HG03095 (cell line): Measurements from ENCODE around the gene OR11G2.
"Not testable (repeated sequence)": the region's sequence is repeated elsewhere in the genome, so short reads cannot be mapped to it uniquely, and the experiment has no call there.

ENCODE experiments used
- ATAC-seq: cut with Tn5 transposase; IDR thresholded peaks from one replicate; pipeline ENCODE4 v1.9.1; 2021; ENCODE audit warnings: moderate library complexity; ENCODE audit not compliant: unreplicated experiment

OR11G2 gene

GRCh38 chr14:20190596-20190995 is at the start of gene OR11G2:
TSS of gene OR11G2 (plus strand) at chr14:20190896. CDS start at chr14:20197438, 6,542 bp downstream.
- ATAC-seq: no peak

GRCh38 chr14:20143911-20144310 is 46.8 kb upstream of the OR11G2 start:
- ATAC-seq: no peak

DNA sequence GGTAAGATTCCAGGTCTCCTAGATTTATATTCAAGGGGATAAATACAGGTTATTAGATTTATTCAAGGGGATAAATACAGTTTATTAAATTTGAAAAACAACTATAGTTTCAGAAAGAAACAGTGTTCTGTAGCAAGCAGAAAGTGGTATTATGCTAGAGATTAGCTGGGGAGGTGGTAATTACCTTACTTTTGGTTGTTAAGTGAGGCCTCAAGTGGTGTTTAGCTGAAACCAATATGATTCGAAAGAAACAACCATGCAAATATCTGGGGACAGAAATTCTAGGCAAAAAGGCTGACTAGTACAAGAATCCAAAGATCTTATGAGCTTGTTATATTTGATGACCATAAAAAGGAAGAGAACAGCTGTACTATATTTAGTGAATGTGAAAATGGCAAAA is 45.9 kb upstream of the OR11G2 start:
- no peak for ATAC-seq

DNA sequence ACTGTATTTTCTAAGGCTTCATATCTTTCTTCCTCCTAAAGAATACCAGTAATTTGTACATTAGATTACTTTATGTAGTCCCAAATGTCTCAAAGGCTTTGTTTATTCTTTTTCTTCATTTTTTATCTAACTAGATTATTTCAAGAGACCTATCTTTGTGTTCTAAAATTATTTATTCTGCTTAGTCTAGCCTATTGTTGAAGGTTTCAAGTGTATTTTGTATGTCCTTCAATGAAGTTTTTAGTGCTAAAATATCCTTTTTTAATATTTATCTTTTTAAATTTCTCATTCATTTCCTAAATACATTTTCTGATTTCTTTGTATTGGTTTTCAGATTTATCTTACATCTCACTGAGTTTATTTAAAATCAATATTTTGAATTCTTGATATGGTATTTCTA is 26.2 kb upstream of the OR11G2 start:
- no peak for ATAC-seq

- no peak for ATAC-seq
Measured at GRCh38 chr14:20167091-20167490, 23.6 kb upstream of the OR11G2 start.

DNA sequence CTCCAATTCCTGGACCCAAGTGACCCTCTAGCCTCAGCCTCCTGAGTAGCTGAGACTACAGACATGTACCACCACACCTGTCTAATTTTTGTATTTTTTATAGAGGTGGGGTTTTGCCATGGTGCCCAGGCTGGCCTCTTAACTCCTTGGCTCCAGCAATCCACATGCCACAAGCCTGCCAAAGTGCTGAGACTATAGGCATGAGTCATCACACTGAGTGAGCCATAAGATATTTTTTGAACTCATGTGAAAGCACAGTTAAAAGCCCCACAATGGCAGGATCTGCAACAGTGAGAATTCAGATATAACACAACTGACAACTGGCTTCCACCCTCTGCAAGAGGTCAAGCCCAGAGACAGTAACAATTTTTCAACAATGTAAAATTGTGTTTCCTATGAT is 20.8 kb upstream of the OR11G2 start:
- not testable (repeated sequence) for ATAC-seq

DNA sequence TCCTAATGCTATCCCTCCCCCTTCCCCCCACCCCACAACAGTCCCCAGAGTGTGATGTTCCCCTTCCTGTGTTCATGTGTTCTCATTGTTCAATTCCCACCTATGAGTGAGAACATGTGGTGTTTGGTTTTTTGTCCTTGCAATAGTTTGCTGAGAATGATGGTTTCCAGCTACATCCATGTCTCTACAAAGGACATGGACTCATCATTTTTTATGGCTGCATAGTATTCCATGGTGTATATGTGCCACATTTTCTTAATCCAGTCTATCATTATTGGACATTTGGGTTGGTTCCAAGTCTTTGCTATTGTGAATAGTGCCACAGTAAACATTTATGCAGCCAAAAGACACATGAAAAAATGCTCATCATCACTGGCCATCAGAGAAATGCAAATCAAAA is 16.5 kb upstream of the OR11G2 start:
- not testable (repeated sequence) for ATAC-seq

- ATAC-seq: no peak
Measured at GRCh38 chr14:20176330-20176729, 14.4 kb upstream of the OR11G2 start.

GRCh38 chr14:20177433-20177974 is 13.2 kb upstream of the OR11G2 start:
- ATAC-seq: no peak

DNA sequence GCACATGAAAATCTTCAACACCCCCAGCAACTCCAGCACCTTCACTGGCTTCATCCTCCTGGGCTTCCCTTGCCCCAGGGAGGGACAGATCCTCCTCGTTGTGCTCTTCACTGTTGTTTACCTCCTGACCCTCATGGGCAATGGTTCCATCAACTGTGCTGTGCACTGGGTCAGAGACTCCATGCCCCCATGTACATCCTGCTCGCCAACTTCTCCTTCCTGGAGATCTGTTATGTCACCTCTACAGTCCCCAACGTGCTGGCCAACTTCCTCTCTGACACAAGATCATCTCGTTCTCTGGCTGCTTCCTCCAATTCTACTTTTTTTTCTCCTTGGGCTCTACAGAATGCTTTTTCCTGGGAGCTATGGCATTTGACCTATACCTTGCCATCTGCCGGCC is 11.5 kb upstream of the OR11G2 start:
- no peak for ATAC-seq

GRCh38 chr14:20179880-20180279 is 10.8 kb upstream of the OR11G2 start:
- no peak for ATAC-seq

GRCh38 chr14:20180486-20180885 is 10.2 kb upstream of the OR11G2 start:
- ATAC-seq: no peak

- ATAC-seq: no peak
Measured at GRCh38 chr14:20184181-20184580, 6.5 kb upstream of the OR11G2 start.

GRCh38 chr14:20191396-20191795 is 700 bp downstream of the OR11G2 start:
- ATAC-seq: no peak

- ATAC-seq: no peak
Measured at GRCh38 chr14:20194101-20194500, 3.4 kb downstream of the OR11G2 start.

DNA sequence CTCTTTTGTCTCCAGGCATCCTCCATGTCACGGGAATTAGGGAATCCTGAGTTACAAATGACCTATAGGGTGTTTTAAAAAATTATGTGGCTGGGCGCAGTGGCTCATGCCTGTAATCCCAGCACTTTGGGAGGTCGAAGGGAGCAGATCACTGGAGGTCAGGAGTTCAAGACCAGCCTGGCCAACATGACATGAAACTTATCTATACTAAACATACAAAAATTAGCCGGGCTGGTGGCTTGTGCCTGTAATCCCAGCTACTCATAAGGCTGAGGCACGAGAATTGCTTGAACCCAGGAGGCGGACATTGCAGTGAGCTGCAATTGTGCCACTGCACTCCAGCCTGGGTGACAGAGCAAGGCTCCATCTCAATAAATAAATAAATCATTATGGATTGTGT is 4.5 kb downstream of the OR11G2 start:
- not testable (repeated sequence) for ATAC-seq

GRCh38 chr14:20195911-20196310 is 5.2 kb downstream of the OR11G2 start:
- no peak for ATAC-seq

- ATAC-seq: no peak
Measured at GRCh38 chr14:20197459-20197858, 6.8 kb downstream of the OR11G2 start.

DNA sequence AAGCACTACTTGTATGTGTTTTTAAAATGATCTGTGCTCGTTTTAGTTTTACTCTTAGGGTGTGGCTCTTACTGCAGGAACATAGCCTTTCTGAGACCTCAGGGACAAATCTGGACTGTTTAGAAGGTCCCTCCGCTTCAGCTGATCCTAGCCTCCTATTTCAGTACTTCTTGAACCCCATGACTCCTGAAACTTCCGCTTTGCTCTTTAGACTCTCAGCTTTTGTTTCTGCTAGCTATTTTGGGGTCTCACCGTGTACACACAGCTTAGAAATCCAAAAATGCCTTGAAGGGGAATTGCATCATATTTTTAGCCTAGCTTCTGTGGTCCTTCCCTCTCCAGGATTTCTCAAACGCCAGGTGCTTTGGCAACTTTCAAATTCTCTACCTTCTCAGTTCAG is 8.3 kb downstream of the OR11G2 start:
- ATAC-seq: no peak

DNA sequence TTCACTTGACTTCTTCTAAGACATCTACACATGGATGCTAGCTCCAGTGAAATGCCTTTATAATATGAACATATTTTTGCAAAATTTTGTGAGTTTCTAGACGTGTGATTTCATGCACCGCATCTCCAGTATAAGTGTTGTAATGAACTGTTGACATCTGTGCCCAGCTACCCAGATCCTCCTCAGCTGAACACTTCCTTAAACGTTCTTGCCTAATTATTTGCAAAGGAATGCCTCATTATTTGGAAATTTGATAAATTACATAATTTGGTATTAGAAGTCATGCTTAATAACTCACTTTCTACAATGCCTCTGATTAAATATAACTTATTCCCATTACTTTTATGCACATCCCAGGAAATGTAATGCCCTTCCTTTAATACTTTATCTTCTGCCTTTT is 14.0 kb downstream of the OR11G2 start:
- no peak for ATAC-seq

- ATAC-seq: no peak
Measured at GRCh38 chr14:20209595-20209994, 18.9 kb downstream of the OR11G2 start.

DNA sequence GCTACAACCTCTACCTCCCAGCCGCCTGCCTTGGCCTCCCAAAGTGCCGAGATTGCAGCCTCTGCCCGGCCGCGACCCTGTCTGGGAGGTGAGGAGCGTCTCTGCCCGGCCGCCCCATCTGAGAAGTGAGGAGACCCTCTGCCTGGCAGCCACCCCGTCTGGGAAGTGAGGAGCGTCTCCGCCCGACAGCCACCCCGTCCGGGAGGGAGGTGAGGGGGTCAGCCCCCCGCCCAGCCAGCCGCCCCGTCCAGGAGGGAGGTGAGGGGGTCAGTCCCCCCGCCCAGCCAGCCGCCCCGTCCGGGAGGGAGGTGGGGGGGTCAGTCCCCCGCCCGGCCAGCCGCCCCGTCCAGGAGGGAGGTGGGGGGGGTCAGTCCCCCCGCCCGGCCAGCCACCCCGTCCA is 21.7 kb downstream of the OR11G2 start:
- not testable (repeated sequence) for ATAC-seq

GRCh38 chr14:20215196-20215595 is 24.5 kb downstream of the OR11G2 start:
- no peak for ATAC-seq

DNA sequence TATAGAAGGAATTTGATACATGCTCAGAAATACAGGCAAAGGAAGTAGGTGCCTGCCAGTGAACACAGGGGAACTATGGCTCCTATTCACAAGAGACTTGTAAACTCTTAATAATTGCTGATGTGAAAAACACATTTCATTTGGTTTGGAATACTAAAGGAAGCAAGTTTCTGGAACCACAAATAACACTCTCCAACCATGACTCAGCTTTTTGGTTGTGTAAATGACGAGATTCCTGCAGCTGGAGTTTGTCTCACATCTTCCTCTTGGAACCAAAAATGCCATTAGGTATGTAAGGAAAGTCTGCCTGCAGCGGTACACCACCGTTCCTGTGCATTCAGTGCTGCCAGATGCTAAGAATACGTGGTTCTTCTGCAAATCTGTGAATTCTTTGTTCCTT is 28.3 kb downstream of the OR11G2 start:
- ATAC-seq: no peak
